Fibroblast of mammary gland (primary cell): ENCODE measurements around the gene RNPS1.

Experiments used
- DNase-seq: peaks from one replicate; pipeline ENCODE4 v3.0.0-alpha.2; 2010; ENCODE audit warnings: low read depth
- H3K4me3 ChIP-seq: 2 replicates; pipeline ENCODE4 v1.5.1; 2011; ENCODE audit warnings: low read depth, mild to moderate bottlenecking, low read length, moderate library complexity; ENCODE audit not compliant: control insufficient read depth
- CTCF ChIP-seq: conservative IDR thresholded peaks from 2 replicates; pipeline ENCODE4 v1.5.1; 2011; ENCODE audit warnings: low read depth, low read length, inconsistent platforms; ENCODE audit not compliant: control insufficient read depth, insufficient read depth

Gene RNPS1

GRCh38 chr16:2298621-2299020 lies 30.7 kb upstream of the RNPS1 start:
- TF ChIP-seq CTCF, result no peak
- no peak for DNase-seq
- no peak overlapping the region for H3K4me3 ChIP-seq

DNA sequence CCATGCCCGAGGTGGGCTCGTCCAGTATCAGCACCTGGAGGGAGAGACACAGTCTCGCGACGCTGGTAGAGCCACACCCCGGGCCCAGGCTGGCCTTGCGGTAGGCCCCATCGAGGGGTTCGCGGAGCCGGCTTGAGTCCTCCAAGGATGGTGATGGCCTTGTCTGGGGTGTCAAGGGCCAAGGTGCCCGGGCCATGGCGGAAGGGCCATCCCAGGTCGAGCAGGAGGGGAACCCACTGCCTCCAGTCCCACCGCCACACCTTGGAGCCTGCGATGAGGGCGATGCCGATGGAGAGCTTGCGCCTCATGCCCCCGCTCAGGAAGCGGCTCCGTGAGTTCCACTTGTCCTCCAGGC lies 29.6 kb upstream of the RNPS1 start:
- no peak overlapping the region for H3K4me3 ChIP-seq
- no peak for DNase-seq
- no peak for TF ChIP-seq CTCF

GRCh38 chr16:2296661-2297505 lies 29.0 kb upstream of the RNPS1 start:
- peak; percentile 44 for DNase-seq
- H3K4me3 ChIP-seq, result no peak overlapping the region
- TF ChIP-seq CTCF, result peak; percentile 52

GRCh38 chr16:2295056-2295798 lies 27.3 kb upstream of the RNPS1 start:
- DNase-seq, result no peak
- H3K4me3 ChIP-seq, result no peak overlapping the region
- no peak for TF ChIP-seq CTCF

DNA sequence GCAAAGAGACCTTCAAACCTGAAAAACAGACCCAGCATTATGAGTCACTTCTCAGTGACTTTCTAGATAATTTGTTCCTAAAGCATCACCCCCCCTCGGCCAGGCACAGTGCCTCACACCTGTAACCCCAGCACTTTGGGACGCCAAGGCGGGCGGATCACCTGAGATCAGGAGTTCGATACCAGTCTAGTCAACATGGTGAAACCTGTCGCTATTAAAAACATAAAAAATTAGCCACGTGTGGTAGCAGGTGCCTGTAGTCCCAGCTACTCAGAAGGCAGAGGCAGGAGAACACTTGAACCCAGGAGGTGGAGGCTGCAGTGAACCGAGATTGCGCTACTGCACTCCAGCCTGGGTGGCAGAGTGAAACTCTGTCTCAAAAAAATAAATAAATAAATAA lies 24.3 kb upstream of the RNPS1 start:
- H3K4me3 ChIP-seq, result no peak overlapping the region
- no peak for DNase-seq
- no peak for TF ChIP-seq CTCF

- no peak for DNase-seq
- no peak overlapping the region for H3K4me3 ChIP-seq
- no peak for TF ChIP-seq CTCF
Measured at GRCh38 chr16:2289282-2289681, 21.4 kb upstream of the RNPS1 start.
